IMR-90 (cell line): ENCODE results near the gene BTD. TPM values are rescaled to one million over a fixed set of nuclear protein-coding genes. Genes with fewer than 3 reads are reported as not detected.
A peak's percentile ranks its signal among the peaks of the same experiment; 100 is the strongest.
"Not testable (repeated sequence)": the region's sequence is repeated elsewhere in the genome, so short reads cannot be mapped to it uniquely, and the experiment has no call there.

ENCODE experiments used
- ATAC-seq: fragments of 200-7000 bp; cut with Tn5 transposase; 2 replicates; pipeline ENCODE4 v1.9.1; 2020; ENCODE audit warnings: low read depth, mild to moderate bottlenecking, moderate library complexity
- BruUV-seq: library from RNA; stranded (reverse); fragments of 400-500 nt; replicated peaks from 2 replicates; lab custom pipeline; 2021; lab: Mats Ljungman, UMichigan
- CTCF ChIA-PET: fragments of 300-600 bp; formaldehyde crosslinking; extraction: SDS; loops from one replicate; lab custom pipeline; 2021; ENCODE audit warnings: antibody characterized with exemption; lab: Yijun Ruan, JAX
- POLR2A ChIA-PET: fragments of 300-600 bp; sonication (Branson Sonifier 250); formaldehyde crosslinking; loops from one replicate; lab custom pipeline; 2022; ENCODE audit warnings: antibody characterized with exemption; ENCODE audit not compliant: unreplicated experiment; lab: Charles Lee
- DNase-seq: peaks from one replicate; pipeline ENCODE4 v3.0.0; 2013
- H2AFZ ChIP-seq: replicated peaks from 2 replicates; pipeline ENCODE3; 2013; ENCODE audit warnings: low read length, mild to moderate bottlenecking; ENCODE audit not compliant: poor library complexity
- H2AK5ac ChIP-seq: 2 replicates; pipeline ENCODE4 v1.6.1; 2013; ENCODE audit warnings: low read depth, low read length, inconsistent platforms
- H2AK9ac ChIP-seq: replicated peaks from 2 replicates; pipeline ENCODE3; 2013; ENCODE audit warnings: mild to moderate bottlenecking, low read depth, low read length, moderate library complexity; ENCODE audit not compliant: poor library complexity
- H2BK120ac ChIP-seq: 2 replicates; pipeline ENCODE4 v1.6.1; 2013; ENCODE audit warnings: low read depth, low read length, inconsistent platforms
- H2BK15ac ChIP-seq: 3 replicates; pipeline ENCODE4 v1.6.1; 2013; ENCODE audit warnings: low read depth, low read length, inconsistent platforms
- H2BK20ac ChIP-seq: 2 replicates; pipeline ENCODE4 v1.6.1; 2013; ENCODE audit warnings: low read depth, mild to moderate bottlenecking, inconsistent platforms, low read length, moderate library complexity
- H2BK5ac ChIP-seq: 2 replicates; pipeline ENCODE4 v1.6.1; 2013; ENCODE audit warnings: mild to moderate bottlenecking, low read depth, low read length, inconsistent platforms; ENCODE audit not compliant: poor library complexity, severe bottlenecking
- H3K14ac ChIP-seq: replicated peaks from 2 replicates; pipeline ENCODE4 v1.6.1; 2013; ENCODE audit warnings: low read depth, low read length, inconsistent platforms
- H3K18ac ChIP-seq: 2 replicates; pipeline ENCODE4 v1.6.1; 2013; ENCODE audit warnings: low read depth, low read length, control low read depth
- H3K23ac ChIP-seq: 2 replicates; pipeline ENCODE4 v1.6.1; 2013; ENCODE audit warnings: low read depth, low read length, inconsistent platforms
- H3K27ac ChIP-seq: 2 replicates; pipeline ENCODE4 v1.5.1; 2013; ENCODE audit warnings: mild to moderate bottlenecking, control low read depth, low read length; ENCODE audit not compliant: insufficient read depth
- H3K27me3 ChIP-seq: 2 replicates; pipeline ENCODE4 v1.6.1; 2013; ENCODE audit warnings: low read length; ENCODE audit not compliant: control insufficient read depth, insufficient read depth
- H3K36me3 ChIP-seq: 2 replicates; pipeline ENCODE4 v1.6.1; 2013; ENCODE audit warnings: low read length, mixed read lengths; ENCODE audit not compliant: control insufficient read depth, insufficient read depth
- H3K4ac ChIP-seq: 2 replicates; pipeline ENCODE4 v1.6.1; 2013; ENCODE audit warnings: low read depth, low read length, inconsistent platforms
- H3K4me1 ChIP-seq: 2 replicates; pipeline ENCODE4 v1.6.1; 2013; ENCODE audit warnings: low read length, mixed read lengths; ENCODE audit not compliant: control insufficient read depth, insufficient read depth
- H3K4me2 ChIP-seq: 2 replicates; pipeline ENCODE4 v1.6.1; 2013; ENCODE audit warnings: low read depth, mild to moderate bottlenecking, control low read depth, low read length, moderate library complexity
- H3K4me3 ChIP-seq: 2 replicates; pipeline ENCODE4 v1.5.1; 2013; ENCODE audit warnings: low read depth, mild to moderate bottlenecking, control low read depth, low read length, moderate library complexity; ENCODE audit not compliant: insufficient read depth
- H3K56ac ChIP-seq: 2 replicates; pipeline ENCODE4 v1.6.1; 2013; ENCODE audit warnings: low read length, inconsistent platforms; ENCODE audit not compliant: insufficient read depth; ENCODE audit errors: extremely low read depth
- H3K79me1 ChIP-seq, 2 experiments: 2 replicates each; pipeline ENCODE4 v1.6.1; 2013; ENCODE audit warnings: low read length in 2 of 2, inconsistent platforms in 1 of 2, low read depth in 1 of 2
- H3K9ac ChIP-seq: 2 replicates; pipeline ENCODE4 v1.6.1; 2013; ENCODE audit warnings: low read depth, low read length, control low read depth
- H3K9me1 ChIP-seq: 2 replicates; pipeline ENCODE4 v1.6.1; 2013; ENCODE audit warnings: low read length, inconsistent platforms; ENCODE audit not compliant: insufficient read depth
- H3K9me3 ChIP-seq: 2 replicates; pipeline ENCODE4 v1.6.1; 2013; ENCODE audit warnings: low read length; ENCODE audit not compliant: control insufficient read depth, insufficient read depth
- H4K20me1 ChIP-seq: 2 replicates; pipeline ENCODE4 v1.6.1; 2013; ENCODE audit warnings: low read length, inconsistent platforms; ENCODE audit not compliant: insufficient read depth
- H4K5ac ChIP-seq: 2 replicates; pipeline ENCODE4 v1.6.1; 2013; ENCODE audit warnings: mild to moderate bottlenecking, low read depth, low read length, control low read depth
- H4K8ac ChIP-seq, 2 experiments: 2 replicates each; pipeline ENCODE4 v1.6.1; 2013; ENCODE audit warnings: low read depth in 2 of 2, low read length in 2 of 2, control low read depth in 1 of 2, inconsistent platforms in 1 of 2
- H4K91ac ChIP-seq: 2 replicates; pipeline ENCODE4 v1.6.1; 2013; ENCODE audit warnings: low read depth, low read length, inconsistent platforms; ENCODE audit not compliant: insufficient read depth
- WGBS, 2 experiments: methylation state at CpG; one replicate each; pipeline versions ENCODE4 v1.1.5 to v1.1.7; 2013; ENCODE audit warnings: missing lambda C conversion rate in 2 of 2; ENCODE audit not compliant: insufficient read length in 1 of 2; ENCODE audit errors: extremely low coverage in 2 of 2; 5-methylcytosine and 5-hydroxymethylcytosine counted together
- dilution Hi-C: fragments of 300-500 bp; cut with HindIII; formaldehyde crosslinking; loops from one replicate; pipeline ENCODE4 v1.14.3; 2018; ENCODE audit warnings: low sequenced_read_pairs; ENCODE audit not compliant: unreplicated experiment
- in situ Hi-C: fragments of 300-500 bp; cut with MboI; formaldehyde crosslinking; loops from 3 replicates; pipeline ENCODE4 v1.14.3; 2019; ENCODE audit warnings: low sequenced_read_pairs, inconsistent platforms, mixed read lengths
- intact Hi-C: fragments of 100-400 bp; cut with micrococcal nuclease; formaldehyde crosslinking; loops from 2 replicates; pipeline ENCODE4 v1.10.0; 2022
- polyA plus RNA-seq, 3 experiments: library from polyadenylated mRNA; depleted of rRNA; stranded (reverse); fragments of >200 nt; gene quantifications; 2 replicates each; pipeline ENCODE4 v1.2.3, GENCODE V29; 2012; ENCODE audit warnings: low replicate concordance in 1 of 3
- total RNA-seq: library from RNA; depleted of rRNA; stranded (reverse); fragments of >200 nt; gene quantifications from 2 replicates; pipeline ENCODE4 v1.2.3, GENCODE V29; 2012

The BTD gene
- total and polyA plus RNA-seq, 2 of the 4 experiments (the other 2 are of a cell fraction): 14.8 to 21.1 TPM

GRCh38 chr3:15602816-15603215 is 1.3 kb downstream of the BTD start:
- H3K18ac ChIP-seq: not testable (repeated sequence)

GRCh38 chr3:15604584-15604983 is 3.0 kb downstream of the BTD start:
- DNase-seq, H3K9ac ChIP-seq: not testable (repeated sequence)

More at GRCh38 chr3:15602816-15603215, 1.3 kb downstream of the BTD start:
- H4K20me1 ChIP-seq, H3K9ac ChIP-seq, H2AK9ac ChIP-seq, H3K56ac ChIP-seq, DNase-seq, H3K27me3 ChIP-seq, H3K4ac ChIP-seq, H4K5ac ChIP-seq, H3K9me3 ChIP-seq, H3K36me3 ChIP-seq, H2AK5ac ChIP-seq, CTCF ChIA-PET, H3K23ac ChIP-seq, H2BK20ac ChIP-seq, H2AFZ ChIP-seq, ATAC-seq, H2BK15ac ChIP-seq, in situ Hi-C loops, H4K91ac ChIP-seq, H2BK120ac ChIP-seq, H3K4me3 ChIP-seq, intact Hi-C loops, POLR2A ChIA-PET, H2BK5ac ChIP-seq, BruUV-seq, H3K4me1 ChIP-seq, H3K27ac ChIP-seq, H4K8ac ChIP-seq, H3K9me1 ChIP-seq, dilution Hi-C loops, H3K14ac ChIP-seq: not testable (repeated sequence)
- Histone ChIP-seq H3K4me2 (0 out of 2 replicates have a peak overlapping the region, but pooled peaks have one; percentile 75), H3K79me1 (peaks cover 19 to 33% of the 10 kb centered on the region in 2 experiments)
- WGBS, 2 experiments: no CpG with 5 or more reads among the region's 3 CpGs

More at GRCh38 chr3:15604584-15604983, 3.0 kb downstream of the BTD start:
- H3K27me3 ChIP-seq, H3K18ac ChIP-seq, H2BK5ac ChIP-seq, H4K8ac ChIP-seq, BruUV-seq, intact Hi-C loops, H3K14ac ChIP-seq, H3K4ac ChIP-seq, H3K4me2 ChIP-seq, H2AK9ac ChIP-seq, H2AK5ac ChIP-seq, H3K27ac ChIP-seq, H3K36me3 ChIP-seq, H4K20me1 ChIP-seq, dilution Hi-C loops, H3K4me3 ChIP-seq, H2AFZ ChIP-seq, H2BK15ac ChIP-seq, CTCF ChIA-PET, H4K5ac ChIP-seq, H3K4me1 ChIP-seq, H3K9me1 ChIP-seq, ATAC-seq, H2BK120ac ChIP-seq, POLR2A ChIA-PET, H3K56ac ChIP-seq, H4K91ac ChIP-seq, H2BK20ac ChIP-seq, in situ Hi-C loops, H3K23ac ChIP-seq, H3K9me3 ChIP-seq: not testable (repeated sequence)
- 60% methylated on average over 1 of the region's 1 CpG; no CpG with 5 or more reads in 1 of the 2 experiments for WGBS, 2 experiments
- H3K79me1 ChIP-seq: peaks cover 14 to 21% of the 10 kb centered on the region in 2 experiments
